ENCODE measurements around the gene SLC19A1.

Gene SLC19A1

GRCh38 chr21:45542242-45542666 lies at the start of gene SLC19A1:
SLC19A1 (minus strand) TSS chr21:45542440; CDS start chr21:45537959, 4,481 bp downstream.
- H3K36me3 ChIP-seq (ENCODE audit: insufficient read depth, low read length) = no peaks in the 10 kb centered on the region
- H3K4me1 ChIP-seq (ENCODE audit: insufficient read depth, low read length) = no peaks in the 10 kb centered on the region; the same call in 1 of the 2 replicates
- peak within 1 kb of the TSS; percentile 62; the same call in 1 of the 2 replicates for H3K9ac ChIP-seq (ENCODE audit: low read depth, low read length)
- H3K9me3 ChIP-seq (ENCODE audit: control insufficient read depth, insufficient read depth, low read length) = no peaks in the 10 kb centered on the region

- Histone ChIP-seq H3K36me3 (ENCODE audit: insufficient read depth, low read length) (no peaks in the 10 kb centered on the region), H3K9ac (ENCODE audit: low read depth, low read length) (no peak overlapping the region), H3K9me3 (ENCODE audit: control insufficient read depth, insufficient read depth, low read length) (peaks cover 9% of the 10 kb centered on the region), H3K4me1 (ENCODE audit: insufficient read depth, low read length) (no peaks in the 10 kb centered on the region)
Observed at GRCh38 chr21:45591619-45592207, 49.5 kb upstream of the SLC19A1 start.

GRCh38 chr21:45590726-45591618 lies 48.7 kb upstream of the SLC19A1 start:
- H3K9me3 ChIP-seq (ENCODE audit: control insufficient read depth, insufficient read depth, low read length) = peaks cover 12% of the 10 kb centered on the region
- no peaks in the 10 kb centered on the region for H3K4me1 ChIP-seq (ENCODE audit: insufficient read depth, low read length)
- no peaks in the 10 kb centered on the region; the same call in 1 of the 2 replicates for H3K36me3 ChIP-seq (ENCODE audit: insufficient read depth, low read length)
- peak overlapping the region; percentile 48; the same call in 1 of the 2 replicates for H3K9ac ChIP-seq (ENCODE audit: low read depth, low read length)

DNA sequence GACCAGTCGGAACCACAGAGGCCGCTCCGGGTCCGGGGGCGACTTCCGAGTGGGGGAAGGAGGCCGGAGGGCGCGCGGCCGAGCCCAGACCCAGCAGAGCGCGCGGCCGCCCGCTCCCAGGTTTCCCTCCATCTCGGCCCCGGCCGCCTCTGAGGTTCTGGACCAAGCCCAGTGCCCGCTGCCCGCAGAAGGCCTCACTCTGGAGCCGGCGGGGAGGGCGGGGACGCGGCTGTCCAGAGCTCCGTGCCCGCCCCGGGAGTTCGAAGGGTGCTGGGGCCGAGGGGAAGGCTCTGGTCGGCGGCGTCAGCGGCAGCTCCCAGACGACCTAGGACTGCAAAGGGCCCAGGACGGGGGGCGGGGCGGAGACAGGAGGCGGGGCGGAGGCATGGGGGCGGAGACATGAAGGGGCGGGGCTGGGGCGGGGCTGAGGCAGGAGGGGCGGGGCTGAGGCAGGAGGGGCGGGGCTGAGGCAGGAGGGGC lies 48.0 kb upstream of the SLC19A1 start:
- Histone ChIP-seq H3K36me3 (ENCODE audit: insufficient read depth, low read length) (no peaks in the 10 kb centered on the region; the same call in 1 of the 2 replicates), H3K9ac (ENCODE audit: low read depth, low read length) (peak overlapping the region; percentile 82), H3K4me1 (ENCODE audit: insufficient read depth, low read length) (no peaks in the 10 kb centered on the region), H3K9me3 (ENCODE audit: control insufficient read depth, insufficient read depth, low read length) (peaks cover 15% of the 10 kb centered on the region)

- Histone ChIP-seq H3K4me1 (ENCODE audit: insufficient read depth, low read length) (no peaks in the 10 kb centered on the region), H3K9ac (ENCODE audit: low read depth, low read length) (peak overlapping the region; percentile 82), H3K9me3 (ENCODE audit: control insufficient read depth, insufficient read depth, low read length) (peaks cover 15% of the 10 kb centered on the region), H3K36me3 (ENCODE audit: insufficient read depth, low read length) (no peaks in the 10 kb centered on the region; the same call in 1 of the 2 replicates)
Observed at GRCh38 chr21:45589686-45590245, 47.5 kb upstream of the SLC19A1 start.

- H3K36me3 ChIP-seq (ENCODE audit: insufficient read depth, low read length) = no peaks in the 10 kb centered on the region; the same call in 1 of the 2 replicates
- peaks cover 15% of the 10 kb centered on the region for H3K9me3 ChIP-seq (ENCODE audit: control insufficient read depth, insufficient read depth, low read length)
- no peaks in the 10 kb centered on the region for H3K4me1 ChIP-seq (ENCODE audit: insufficient read depth, low read length)
- H3K9ac ChIP-seq (ENCODE audit: low read depth, low read length) = no peak overlapping the region
Observed at GRCh38 chr21:45588871-45589491, 46.7 kb upstream of the SLC19A1 start.

- Histone ChIP-seq H3K9ac (ENCODE audit: low read depth, low read length) (no peak overlapping the region), H3K4me1 (ENCODE audit: insufficient read depth, low read length) (no peaks in the 10 kb centered on the region), H3K9me3 (ENCODE audit: control insufficient read depth, insufficient read depth, low read length) (peaks cover 15% of the 10 kb centered on the region), H3K36me3 (ENCODE audit: insufficient read depth, low read length) (no peaks in the 10 kb centered on the region; the same call in 1 of the 2 replicates)
Observed at GRCh38 chr21:45588086-45588825, 46.0 kb upstream of the SLC19A1 start.

DNA sequence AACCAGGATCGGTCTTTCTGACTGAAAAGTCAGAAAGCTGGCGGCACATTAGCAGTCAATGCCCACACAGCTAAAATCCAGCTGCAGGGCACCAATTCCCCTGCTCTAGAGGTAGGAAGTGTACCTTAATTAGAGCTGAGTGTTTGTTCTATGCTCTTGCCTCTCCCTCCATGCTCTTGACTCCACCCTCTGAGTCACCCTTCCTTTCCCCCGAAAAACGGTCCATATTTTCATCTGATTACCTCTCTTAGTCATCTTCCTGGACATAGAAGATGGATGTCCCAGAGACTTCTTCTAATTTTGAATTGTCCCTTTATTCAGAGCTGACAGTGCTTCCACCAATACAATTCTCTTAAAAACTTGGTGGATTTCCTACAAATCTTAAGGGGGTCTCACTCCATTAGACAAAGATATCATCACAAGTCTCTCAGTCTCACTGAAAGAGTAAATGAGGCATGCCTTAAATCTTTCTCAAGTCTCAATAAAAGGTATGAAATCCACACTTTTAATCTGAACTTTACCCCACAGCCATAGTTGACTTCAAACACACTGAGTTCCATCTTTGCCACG lies 44.1 kb upstream of the SLC19A1 start:
- Histone ChIP-seq H3K36me3 (ENCODE audit: insufficient read depth, low read length) (no peaks in the 10 kb centered on the region; the same call in 1 of the 2 replicates), H3K4me1 (ENCODE audit: insufficient read depth, low read length) (no peaks in the 10 kb centered on the region), H3K9ac (ENCODE audit: low read depth, low read length) (no peak overlapping the region), H3K9me3 (ENCODE audit: control insufficient read depth, insufficient read depth, low read length) (peaks cover 18% of the 10 kb centered on the region)

DNA sequence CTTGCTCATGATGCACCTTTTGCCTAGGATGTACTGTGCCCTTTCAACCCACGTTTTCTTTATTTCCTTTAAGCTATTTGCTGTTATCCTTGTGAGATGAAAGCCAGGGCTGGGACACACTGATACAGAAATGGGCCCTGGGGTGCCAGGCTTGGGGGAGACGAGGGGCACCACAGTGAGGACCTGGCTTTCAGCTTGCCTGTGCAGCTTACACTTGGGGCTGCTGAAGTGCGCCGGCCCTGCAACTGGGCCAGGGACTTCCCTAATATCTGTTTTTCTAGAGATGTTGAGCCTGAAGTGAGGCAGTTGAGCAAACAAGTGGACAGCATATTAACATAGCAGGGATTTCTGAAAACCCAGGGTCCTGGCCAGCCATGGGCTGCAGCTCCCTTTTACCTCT lies 42.5 kb upstream of the SLC19A1 start:
- Histone ChIP-seq H3K36me3 (ENCODE audit: insufficient read depth, low read length) (no peaks in the 10 kb centered on the region; the same call in 1 of the 2 replicates), H3K9ac (ENCODE audit: low read depth, low read length) (no peak overlapping the region), H3K4me1 (ENCODE audit: insufficient read depth, low read length) (no peaks in the 10 kb centered on the region), H3K9me3 (ENCODE audit: control insufficient read depth, insufficient read depth, low read length) (peaks cover 18% of the 10 kb centered on the region)

DNA sequence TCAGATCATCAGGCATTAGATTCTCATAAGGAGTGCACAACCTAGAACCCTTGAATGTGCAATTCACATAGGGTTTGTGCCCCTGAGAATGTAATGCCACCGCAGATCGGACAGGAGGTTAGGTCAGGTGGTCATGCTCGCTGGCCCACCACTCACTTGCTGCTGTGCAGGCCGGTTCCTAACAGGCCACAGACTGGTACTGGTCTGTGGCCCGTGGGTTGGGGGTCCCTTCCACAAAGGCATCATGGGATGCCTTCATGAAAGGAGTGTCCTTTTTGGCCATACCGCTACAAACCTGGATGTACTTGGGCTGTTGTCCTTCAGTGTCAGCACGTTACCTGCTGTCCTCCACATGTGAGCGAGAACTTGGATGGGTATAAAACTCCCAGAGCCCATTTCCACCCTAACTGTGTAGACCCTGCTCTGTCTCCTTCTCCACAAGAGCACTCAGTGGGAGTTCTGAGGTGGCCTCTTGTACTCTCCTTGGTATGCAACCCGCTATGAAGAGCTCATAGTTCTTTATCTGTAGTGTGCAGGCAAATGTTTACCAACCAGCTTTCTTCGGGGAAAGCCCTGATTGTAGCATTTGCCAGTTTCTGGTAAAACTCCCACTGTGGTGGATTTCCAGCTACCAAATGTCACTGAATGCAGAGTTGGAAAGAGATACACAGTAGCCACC lies 41.7 kb upstream of the SLC19A1 start:
- H3K4me1 ChIP-seq (ENCODE audit: insufficient read depth, low read length) = no peaks in the 10 kb centered on the region
- H3K9ac ChIP-seq (ENCODE audit: low read depth, low read length) = no peak overlapping the region
- no peaks in the 10 kb centered on the region; the same call in 1 of the 2 replicates for H3K36me3 ChIP-seq (ENCODE audit: insufficient read depth, low read length)
- H3K9me3 ChIP-seq (ENCODE audit: control insufficient read depth, insufficient read depth, low read length) = peaks cover 18% of the 10 kb centered on the region

DNA sequence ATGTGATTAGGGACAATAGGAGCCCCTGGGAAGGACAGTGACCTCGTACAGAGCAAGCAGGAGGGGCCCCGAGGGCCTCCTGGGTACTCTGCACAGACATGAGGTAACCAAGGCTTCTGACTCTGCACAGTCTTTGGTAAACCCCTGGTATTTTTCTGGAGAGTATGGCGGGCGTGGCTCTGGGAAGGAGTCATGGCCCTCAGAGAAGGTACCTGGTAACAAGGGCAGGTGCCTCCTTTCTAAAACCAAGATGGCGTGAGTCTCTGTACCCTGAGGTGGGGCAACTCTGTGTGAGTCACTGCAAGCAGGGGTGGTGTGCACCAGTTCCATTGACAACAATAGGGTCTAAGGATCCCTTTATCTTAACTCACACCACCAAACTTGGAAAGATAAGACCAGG lies 39.9 kb upstream of the SLC19A1 start:
- Histone ChIP-seq H3K9me3 (ENCODE audit: control insufficient read depth, insufficient read depth, low read length) (peaks cover 9% of the 10 kb centered on the region), H3K9ac (ENCODE audit: low read depth, low read length) (no peak overlapping the region), H3K4me1 (ENCODE audit: insufficient read depth, low read length) (no peaks in the 10 kb centered on the region), H3K36me3 (ENCODE audit: insufficient read depth, low read length) (no peaks in the 10 kb centered on the region; the same call in 1 of the 2 replicates)

DNA sequence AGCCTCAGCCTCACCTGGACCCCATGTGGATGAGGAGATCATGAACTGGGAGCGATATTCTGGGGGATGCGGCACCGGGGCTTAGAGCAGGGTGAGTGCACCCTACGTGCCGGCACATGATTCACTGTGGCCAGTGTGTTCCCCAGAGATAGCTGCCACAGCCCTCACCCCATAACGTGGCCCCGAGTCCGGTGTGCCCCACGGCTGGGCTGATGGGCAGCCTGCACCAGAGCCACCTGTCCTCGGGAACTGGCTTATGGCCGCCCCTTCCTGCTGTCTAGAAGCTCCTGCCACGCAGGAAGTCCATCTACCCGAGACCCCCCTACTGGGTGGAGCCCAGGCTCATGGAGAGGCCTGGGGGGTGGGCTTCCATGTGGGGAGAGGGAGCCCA lies 39.1 kb upstream of the SLC19A1 start:
- H3K9me3 ChIP-seq (ENCODE audit: control insufficient read depth, insufficient read depth, low read length) = peaks cover 9% of the 10 kb centered on the region
- H3K9ac ChIP-seq (ENCODE audit: low read depth, low read length) = no peak overlapping the region
- no peaks in the 10 kb centered on the region; the same call in 1 of the 2 replicates for H3K36me3 ChIP-seq (ENCODE audit: insufficient read depth, low read length)
- no peaks in the 10 kb centered on the region for H3K4me1 ChIP-seq (ENCODE audit: insufficient read depth, low read length)

Data from ES-I3 (cell line).